SK-N-DZ (cell line): ENCODE results near the gene CA5A.

Experiments used
- DNase-seq: peaks from one replicate; pipeline ENCODE4 v3.0.0-alpha.2; 2015; ENCODE audit warnings: low spot score

Gene CA5A

GRCh38 chr16:87850009-87851006 is 86.0 kb downstream of the CA5A start:
- peak; percentile 71 for DNase-seq

- no peak for DNase-seq
Measured at GRCh38 chr16:87849419-87850008, 86.8 kb downstream of the CA5A start.

GRCh38 chr16:87848676-87849345 is 87.5 kb downstream of the CA5A start:
- DNase-seq = no peak

- DNase-seq = no peak
Measured at GRCh38 chr16:87847785-87848675, 88.3 kb downstream of the CA5A start.

- DNase-seq = no peak
Measured at GRCh38 chr16:87847467-87847784, 88.9 kb downstream of the CA5A start.

GRCh38 chr16:87846705-87847466 is 89.4 kb downstream of the CA5A start:
- no peak for DNase-seq

GRCh38 chr16:87845807-87846619 is 90.3 kb downstream of the CA5A start:
- DNase-seq = no peak

- DNase-seq = no peak
Measured at GRCh38 chr16:87845213-87845612, 91.1 kb downstream of the CA5A start.

GRCh38 chr16:87844809-87845208 is 91.5 kb downstream of the CA5A start:
- DNase-seq = no peak

- DNase-seq = no peak
Measured at GRCh38 chr16:87844120-87844733, 92.1 kb downstream of the CA5A start.

- no peak for DNase-seq
Measured at GRCh38 chr16:87843678-87844105, 92.6 kb downstream of the CA5A start.

GRCh38 chr16:87842209-87842869 is 94.0 kb downstream of the CA5A start:
- no peak for DNase-seq

- DNase-seq = no peak
Measured at GRCh38 chr16:87841340-87842208, 94.8 kb downstream of the CA5A start.

- no peak for DNase-seq
Measured at GRCh38 chr16:87840271-87840978, 95.9 kb downstream of the CA5A start.

GRCh38 chr16:87839542-87840270 is 96.6 kb downstream of the CA5A start:
- DNase-seq = no peak
